Nephron (organoid): ENCODE measurements around the gene CAPN15.

Source experiments
- H3K27ac Mint-ChIP-seq, 3 experiments: 2 replicates each; pipeline ENCODE4 v1.8.0; 2020; ENCODE audit warnings: mixed read lengths in 3 of 3, mild to moderate bottlenecking in 2 of 3, moderate library complexity in 1 of 3
- H3K27me3 Mint-ChIP-seq: 2 replicates; pipeline ENCODE4 v1.8.0; 2021; ENCODE audit warnings: low read depth, mild to moderate bottlenecking, moderate library complexity, mixed read lengths
- H3K36me3 Mint-ChIP-seq: 2 replicates; pipeline ENCODE4 v1.8.0; 2020; ENCODE audit warnings: low read depth, mixed read lengths
- H3K4me1 Mint-ChIP-seq: 2 replicates; pipeline ENCODE4 v1.8.0; 2020; ENCODE audit warnings: mixed read lengths
- H3K4me3 Mint-ChIP-seq, 3 experiments: 2 replicates each; pipeline ENCODE4 v1.8.0; 2020; ENCODE audit warnings: mild to moderate bottlenecking in 3 of 3, mixed read lengths in 3 of 3, moderate library complexity in 2 of 3
- H3K9me3 Mint-ChIP-seq: 2 replicates; pipeline ENCODE4 v1.8.0; 2020; ENCODE audit warnings: mixed read lengths
- CTCF ChIP-seq, 3 experiments: fragments of 200-600 bp; sonication (generic); IDR thresholded peaks; one replicate each; pipeline ENCODE4 v1.5.0; 2021; ENCODE audit warnings: antibody characterized with exemption in 3 of 3; ENCODE audit not compliant: unreplicated experiment in 3 of 3

Gene CAPN15

DNA sequence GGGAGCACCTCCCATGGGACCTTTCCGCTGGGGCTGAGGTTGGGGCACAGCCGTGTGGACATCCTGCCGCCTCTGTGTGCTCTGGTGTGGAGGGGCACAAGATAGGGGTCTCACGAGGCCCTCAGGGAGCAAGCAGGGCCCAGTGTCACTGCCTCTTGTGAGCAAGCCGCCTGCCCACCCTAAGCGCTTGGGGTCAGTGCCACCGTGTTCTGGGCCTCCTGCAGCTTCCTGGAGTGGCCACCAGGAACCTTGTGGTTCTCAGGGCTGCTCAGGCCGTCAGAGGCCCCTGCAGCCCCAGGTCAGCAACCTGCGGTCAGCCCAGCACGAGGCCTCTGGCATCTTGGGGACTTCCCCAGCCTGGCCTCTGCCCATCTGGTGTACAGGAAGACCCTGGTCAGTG is 13.6 kb upstream of the CAPN15 start:
- H3K27ac Mint-ChIP-seq, result no peak overlapping the region
- no peak overlapping the region for H3K4me3 Mint-ChIP-seq
- H3K36me3 Mint-ChIP-seq, result peaks cover 37% of the 10 kb centered on the region
- no peak for TF ChIP-seq CTCF (IDR thresholded peaks at IDR 0.05; ENCODE audit: unreplicated experiment in 3 of 3)
- no peaks in the 10 kb centered on the region for H3K9me3 Mint-ChIP-seq
- H3K27me3 Mint-ChIP-seq, result no peaks in the 10 kb centered on the region
- peaks cover 5% of the 10 kb centered on the region for H3K4me1 Mint-ChIP-seq

GRCh38 chr16:515175-515938 is 12.2 kb upstream of the CAPN15 start:
- H3K9me3 Mint-ChIP-seq, result no peaks in the 10 kb centered on the region
- no peaks in the 10 kb centered on the region for H3K27me3 Mint-ChIP-seq
- TF ChIP-seq CTCF (IDR thresholded peaks at IDR 0.05; ENCODE audit: unreplicated experiment in 3 of 3), result no peak
- no peak overlapping the region for H3K27ac Mint-ChIP-seq
- no peaks in the 10 kb centered on the region for H3K4me1 Mint-ChIP-seq
- H3K4me3 Mint-ChIP-seq, result no peak overlapping the region
- H3K36me3 Mint-ChIP-seq, result peaks cover 35% of the 10 kb centered on the region

- no peaks in the 10 kb centered on the region for H3K4me1 Mint-ChIP-seq
- no peak for TF ChIP-seq CTCF (IDR thresholded peaks at IDR 0.05; ENCODE audit: unreplicated experiment in 3 of 3)
- peaks cover 36% of the 10 kb centered on the region for H3K36me3 Mint-ChIP-seq
- H3K27me3 Mint-ChIP-seq, result no peaks in the 10 kb centered on the region
- no peaks in the 10 kb centered on the region for H3K9me3 Mint-ChIP-seq
- no peak overlapping the region for H3K27ac Mint-ChIP-seq
- no peak overlapping the region for H3K4me3 Mint-ChIP-seq
Observed at GRCh38 chr16:515939-516226, 11.6 kb upstream of the CAPN15 start.

GRCh38 chr16:516301-516700 is 11.2 kb upstream of the CAPN15 start:
- peaks cover 36% of the 10 kb centered on the region for H3K36me3 Mint-ChIP-seq
- no peak for TF ChIP-seq CTCF (IDR thresholded peaks at IDR 0.05; ENCODE audit: unreplicated experiment in 3 of 3)
- H3K4me1 Mint-ChIP-seq, result no peaks in the 10 kb centered on the region
- no peaks in the 10 kb centered on the region for H3K27me3 Mint-ChIP-seq
- no peak overlapping the region for H3K4me3 Mint-ChIP-seq
- H3K9me3 Mint-ChIP-seq, result no peaks in the 10 kb centered on the region
- no peak overlapping the region for H3K27ac Mint-ChIP-seq

DNA sequence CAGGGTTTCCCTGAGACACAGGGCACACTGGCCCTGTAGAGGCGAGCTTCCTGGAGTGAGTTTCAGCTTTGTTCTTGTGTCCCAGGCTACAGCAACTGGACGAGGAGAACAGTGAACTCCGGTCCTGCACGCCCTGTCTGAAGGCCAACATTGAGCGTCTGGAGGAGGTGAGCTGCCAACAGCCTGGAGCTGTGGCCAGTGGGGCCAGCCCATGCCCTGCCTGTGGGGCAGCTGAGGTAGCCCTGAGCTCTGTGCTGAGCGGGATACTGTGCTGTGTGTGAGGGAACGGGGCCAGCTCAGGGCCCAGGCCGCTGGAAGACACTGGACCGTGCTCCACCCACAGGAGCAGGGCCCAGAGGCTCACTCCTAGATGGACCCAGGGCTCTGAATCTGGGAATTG is 8.7 kb upstream of the CAPN15 start:
- Mint-ChIP-seq H3K4me1 (no peaks in the 10 kb centered on the region), H3K9me3 (no peaks in the 10 kb centered on the region), H3K27me3 (no peaks in the 10 kb centered on the region), H3K36me3 (peaks cover 35% of the 10 kb centered on the region), H3K27ac (no peak overlapping the region), H3K4me3 (no peak overlapping the region)
- no peak for TF ChIP-seq CTCF (IDR thresholded peaks at IDR 0.05; ENCODE audit: unreplicated experiment in 3 of 3)

DNA sequence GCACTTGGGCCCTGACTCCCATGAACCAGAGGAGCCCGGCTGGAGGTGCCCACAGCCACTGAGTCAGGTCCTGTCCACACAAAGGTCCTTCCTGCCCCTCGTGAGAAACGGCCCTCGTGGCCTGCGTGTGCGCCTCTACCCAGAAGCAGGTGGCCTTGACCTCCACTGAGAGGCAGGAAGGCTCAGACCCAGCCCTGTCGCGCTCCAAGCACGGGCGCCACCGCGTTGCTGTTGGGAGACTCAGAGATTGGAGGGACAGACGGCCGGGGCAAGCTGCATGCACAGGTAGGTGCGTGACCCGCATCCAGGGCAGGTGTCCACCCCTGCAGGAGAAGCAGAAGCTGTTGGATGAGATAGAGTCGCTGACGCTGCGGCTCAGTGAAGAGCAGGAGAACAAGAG is 8.1 kb upstream of the CAPN15 start:
- peaks cover 31% of the 10 kb centered on the region for H3K36me3 Mint-ChIP-seq
- no peaks in the 10 kb centered on the region for H3K27me3 Mint-ChIP-seq
- H3K4me3 Mint-ChIP-seq, result no peak overlapping the region
- TF ChIP-seq CTCF (IDR thresholded peaks at IDR 0.05; ENCODE audit: unreplicated experiment in 3 of 3), result no peak
- no peaks in the 10 kb centered on the region for H3K9me3 Mint-ChIP-seq
- H3K4me1 Mint-ChIP-seq, result no peaks in the 10 kb centered on the region
- H3K27ac Mint-ChIP-seq, result no peak overlapping the region
